H9 (cell line): Measurements from ENCODE around the gene FHOD3. TPM values are rescaled to one million over a fixed set of nuclear protein-coding genes. Genes with fewer than 3 reads are reported as not detected.
A peak's percentile ranks its signal among the peaks of the same experiment; 100 is the strongest.

Source experiments
- DNase-seq: peaks from one replicate; pipeline ENCODE4 v3.0.0-alpha.2; 2017
- H2AFZ ChIP-seq: one replicate; pipeline ENCODE4 v1.6.1; 2013; ENCODE audit warnings: mild to moderate bottlenecking, low read length, control low read depth, moderate library complexity
- H2AK5ac ChIP-seq: 2 replicates; pipeline ENCODE4 v1.6.1; 2013; ENCODE audit warnings: low read length, control low read depth, mixed read lengths; ENCODE audit not compliant: insufficient read length
- H2BK120ac ChIP-seq: one replicate; pipeline ENCODE4 v1.6.1; 2013; ENCODE audit warnings: low read depth, mild to moderate bottlenecking, low read length, control low read depth, inconsistent platforms; ENCODE audit not compliant: poor library complexity, severe bottlenecking
- H2BK12ac ChIP-seq: 2 replicates; pipeline ENCODE4 v1.6.1; 2013; ENCODE audit warnings: low read length, control low read depth, mixed read lengths, low read depth; ENCODE audit not compliant: insufficient read length
- H2BK15ac ChIP-seq: 2 replicates; pipeline ENCODE4 v1.6.1; 2013; ENCODE audit warnings: low read depth, low read length, control low read depth
- H2BK20ac ChIP-seq: one replicate; pipeline ENCODE4 v1.6.1; 2013; ENCODE audit warnings: low read depth, mild to moderate bottlenecking, low read length, control low read depth, inconsistent platforms; ENCODE audit not compliant: poor library complexity, severe bottlenecking
- H2BK5ac ChIP-seq: 2 replicates; pipeline ENCODE4 v1.6.1; 2013; ENCODE audit warnings: low read length, control low read depth, mixed read lengths; ENCODE audit not compliant: insufficient read length
- H3K14ac ChIP-seq: 2 replicates; pipeline ENCODE4 v1.6.1; 2013; ENCODE audit warnings: low read length, control low read depth; ENCODE audit not compliant: insufficient read depth
- H3K18ac ChIP-seq: 2 replicates; pipeline ENCODE4 v1.6.1; 2013; ENCODE audit warnings: low read depth, mild to moderate bottlenecking, mixed read lengths, low read length, control low read depth; ENCODE audit not compliant: insufficient read length
- H3K23ac ChIP-seq: 2 replicates; pipeline ENCODE4 v1.6.1; 2013; ENCODE audit warnings: low read length, control low read depth, mixed read lengths, low read depth; ENCODE audit not compliant: insufficient read length
- H3K23me2 ChIP-seq: 2 replicates; pipeline ENCODE4 v1.6.1; 2013; ENCODE audit warnings: low read depth, mild to moderate bottlenecking, mixed read lengths, low read length, control low read depth; ENCODE audit not compliant: insufficient read length, poor library complexity, severe bottlenecking
- H3K27ac ChIP-seq: 2 replicates; pipeline ENCODE4 v1.5.1; 2013; ENCODE audit warnings: low read length, control low read depth, mixed read lengths, low read depth; ENCODE audit not compliant: insufficient read length
- H3K27me3 ChIP-seq: 2 replicates; pipeline ENCODE4 v1.6.1; 2013; ENCODE audit warnings: low read length, control low read depth, inconsistent platforms; ENCODE audit not compliant: insufficient read depth
- H3K4ac ChIP-seq: 2 replicates; pipeline ENCODE4 v1.6.1; 2013; ENCODE audit warnings: low read depth, mild to moderate bottlenecking, control low read depth, inconsistent platforms, low read length, moderate library complexity
- H3K4me1 ChIP-seq: 2 replicates; pipeline ENCODE4 v1.6.1; 2013; ENCODE audit warnings: low read length, control low read depth, inconsistent platforms; ENCODE audit not compliant: insufficient read depth
- H3K4me2 ChIP-seq: 2 replicates; pipeline ENCODE4 v1.6.1; 2013; ENCODE audit warnings: low read length, control low read depth, mixed read lengths; ENCODE audit not compliant: insufficient read length, insufficient read depth
- H3K56ac ChIP-seq: 2 replicates; pipeline ENCODE4 v1.6.1; 2013; ENCODE audit warnings: low read depth, mild to moderate bottlenecking, mixed read lengths, low read length, control low read depth; ENCODE audit not compliant: insufficient read length
- H3K79me1 ChIP-seq: 2 replicates; pipeline ENCODE4 v1.6.1; 2013; ENCODE audit warnings: low read depth, mild to moderate bottlenecking, moderate library complexity, low read length, control low read depth, inconsistent platforms; ENCODE audit not compliant: insufficient read depth, poor library complexity, severe bottlenecking
- H3K79me2 ChIP-seq: 2 replicates; pipeline ENCODE4 v1.6.1; 2013; ENCODE audit warnings: low read length, control low read depth, inconsistent platforms; ENCODE audit not compliant: insufficient read depth
- H3K9ac ChIP-seq: 2 replicates; pipeline ENCODE4 v1.6.1; 2013; ENCODE audit warnings: low read length, control low read depth, mixed read lengths; ENCODE audit not compliant: insufficient read length; ENCODE audit errors: extremely low read depth
- H3K9me3 ChIP-seq: one replicate; pipeline ENCODE4 v1.6.1; 2013; ENCODE audit warnings: low read depth, low read length, inconsistent platforms; ENCODE audit not compliant: control insufficient read depth
- H3T11ph ChIP-seq: one replicate; pipeline ENCODE4 v1.6.1; 2013; ENCODE audit warnings: mild to moderate bottlenecking, low read length, control low read depth, inconsistent platforms
- H4K20me1 ChIP-seq: one replicate; pipeline ENCODE4 v1.6.1; 2013; ENCODE audit not compliant: control insufficient read depth, insufficient read length, insufficient read depth
- H4K5ac ChIP-seq: 2 replicates; pipeline ENCODE4 v1.6.1; 2013; ENCODE audit warnings: low read depth, mild to moderate bottlenecking, mixed read lengths, low read length, control low read depth; ENCODE audit not compliant: insufficient read length
- H4K8ac ChIP-seq: replicated peaks from 2 replicates; pipeline ENCODE4 v1.6.1; 2013; ENCODE audit warnings: low read length, control low read depth, mixed read lengths, low read depth; ENCODE audit not compliant: insufficient read length
- H4K91ac ChIP-seq: 2 replicates; pipeline ENCODE4 v1.6.1; 2013; ENCODE audit warnings: low read depth, mild to moderate bottlenecking, moderate library complexity, mixed read lengths, low read length, control low read depth; ENCODE audit not compliant: insufficient read length
- H3K27ac Mint-ChIP-seq, 3 experiments: 2 replicates in 2 of 3; 3 replicates in 1 of 3; pipeline ENCODE4 v1.8.0; 2020 to 2021; ENCODE audit warnings: mixed read lengths in 3 of 3, mild to moderate bottlenecking in 1 of 3, moderate library complexity in 1 of 3
- H3K27me3 Mint-ChIP-seq: 2 replicates; pipeline ENCODE4 v1.8.0; 2021; ENCODE audit warnings: low read depth, mild to moderate bottlenecking, moderate library complexity, mixed read lengths
- H3K36me3 Mint-ChIP-seq, 3 experiments: 2 replicates in 2 of 3; 3 replicates in 1 of 3; pipeline ENCODE4 v1.8.0; 2020 to 2021; ENCODE audit warnings: low read depth in 3 of 3, mixed read lengths in 3 of 3; ENCODE audit not compliant: insufficient read depth in 1 of 3
- H3K4me1 Mint-ChIP-seq, 2 experiments: 2 replicates each; pipeline ENCODE4 v1.8.0; 2020; ENCODE audit warnings: mixed read lengths in 2 of 2
- H3K4me3 Mint-ChIP-seq, 2 experiments: 2 replicates in 1 of 2; 3 replicates in 1 of 2; pipeline ENCODE4 v1.8.0; 2020 to 2021; ENCODE audit warnings: mild to moderate bottlenecking in 2 of 2, mixed read lengths in 2 of 2, moderate library complexity in 1 of 2
- H3K9me3 Mint-ChIP-seq, 2 experiments: 2 replicates in 1 of 2; 3 replicates in 1 of 2; pipeline ENCODE4 v1.8.0; 2020; ENCODE audit warnings: mild to moderate bottlenecking in 2 of 2, mixed read lengths in 2 of 2, moderate library complexity in 1 of 2
- WGBS: extraction: QIAGEN DNeasy Blood & Tissue Kit; methylation state at CpG from one replicate; pipeline ENCODE4 v1.1.7; 2013; ENCODE audit warnings: missing lambda C conversion rate, low lambda C conversion rate, mixed read lengths; ENCODE audit not compliant: insufficient read length; ENCODE audit errors: extremely low coverage; 5-methylcytosine and 5-hydroxymethylcytosine counted together
- total RNA-seq: library from RNA; stranded (reverse); gene quantifications from 2 replicates; pipeline ENCODE4 v1.2.1, GENCODE V29; 2021
- TF ChIP-seq, protein P1 (sequence below): fragments of 200-600 bp; sonication (generic); conservative IDR thresholded peaks from 3 replicates; pipeline ENCODE4 v1.8.0; 2021; ENCODE audit warnings: antibody characterized with exemption, mild to moderate bottlenecking

Gene FHOD3
- total RNA-seq, 1 experiment from 2014 or later: 8.0 TPM

- Histone ChIP-seq H3K4ac (no peak overlapping the region), H3K27ac (no peak overlapping the region), H2BK5ac (no peak overlapping the region), H3K27me3 (peaks cover 22% of the 10 kb centered on the region), H2AK5ac (no peak overlapping the region), H3K23ac (no peak overlapping the region), H3K9me3 (no peaks in the 10 kb centered on the region), H3T11ph (no peak overlapping the region), H3K18ac (no peak overlapping the region), H2BK15ac (no peak overlapping the region), H2BK20ac (no peak overlapping the region), H3K14ac (peak overlapping the region; percentile 80; the same call in 1 of the 2 replicates), H3K4me1 (no peaks in the 10 kb centered on the region), H4K5ac (no peak overlapping the region), H3K4me2 (peak overlapping the region; percentile 56), H4K91ac (no peak overlapping the region), H2BK120ac (no peak overlapping the region), H3K79me2 (no peaks in the 10 kb centered on the region), H4K20me1 (no peaks in the 10 kb centered on the region), H2AFZ (no peak overlapping the region), H3K79me1 (no peaks in the 10 kb centered on the region), H2BK12ac (no peak overlapping the region), H4K8ac (no peak overlapping the region), H3K9ac (no peak overlapping the region), H3K56ac (no peak overlapping the region), H3K23me2 (peaks cover 20% of the 10 kb centered on the region)
- peaks cover 31% of the 10 kb centered on the region for H3K27me3 Mint-ChIP-seq
- H3K9me3 Mint-ChIP-seq: no peaks in the 10 kb centered on the region
- H3K4me1 Mint-ChIP-seq: peaks cover 5 to 19% of the 10 kb centered on the region in 2 experiments
- peaks cover 0 to 3% (median 0%) of the 10 kb centered on the region in 3 experiments; a peak in 3 of 7 replicates for H3K36me3 Mint-ChIP-seq
- peak; percentile 60 for DNase-seq
- peak overlapping the region; percentile 55 to 71 for H3K4me3 Mint-ChIP-seq
- no CpG with 5 or more reads among the region's 67 CpGs for WGBS
- no peak overlapping the region for H3K27ac Mint-ChIP-seq
- TF ChIP-seq, protein P1, sequence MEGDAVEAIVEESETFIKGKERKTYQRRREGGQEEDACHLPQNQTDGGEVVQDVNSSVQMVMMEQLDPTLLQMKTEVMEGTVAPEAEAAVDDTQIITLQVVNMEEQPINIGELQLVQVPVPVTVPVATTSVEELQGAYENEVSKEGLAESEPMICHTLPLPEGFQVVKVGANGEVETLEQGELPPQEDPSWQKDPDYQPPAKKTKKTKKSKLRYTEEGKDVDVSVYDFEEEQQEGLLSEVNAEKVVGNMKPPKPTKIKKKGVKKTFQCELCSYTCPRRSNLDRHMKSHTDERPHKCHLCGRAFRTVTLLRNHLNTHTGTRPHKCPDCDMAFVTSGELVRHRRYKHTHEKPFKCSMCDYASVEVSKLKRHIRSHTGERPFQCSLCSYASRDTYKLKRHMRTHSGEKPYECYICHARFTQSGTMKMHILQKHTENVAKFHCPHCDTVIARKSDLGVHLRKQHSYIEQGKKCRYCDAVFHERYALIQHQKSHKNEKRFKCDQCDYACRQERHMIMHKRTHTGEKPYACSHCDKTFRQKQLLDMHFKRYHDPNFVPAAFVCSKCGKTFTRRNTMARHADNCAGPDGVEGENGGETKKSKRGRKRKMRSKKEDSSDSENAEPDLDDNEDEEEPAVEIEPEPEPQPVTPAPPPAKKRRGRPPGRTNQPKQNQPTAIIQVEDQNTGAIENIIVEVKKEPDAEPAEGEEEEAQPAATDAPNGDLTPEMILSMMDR: no peak
These were observed 721 bp downstream of the FHOD3 start for GRCh38 chr18:36298126-36298741.
